ENCODE results near the gene MYH15.

The MYH15 gene

DNA sequence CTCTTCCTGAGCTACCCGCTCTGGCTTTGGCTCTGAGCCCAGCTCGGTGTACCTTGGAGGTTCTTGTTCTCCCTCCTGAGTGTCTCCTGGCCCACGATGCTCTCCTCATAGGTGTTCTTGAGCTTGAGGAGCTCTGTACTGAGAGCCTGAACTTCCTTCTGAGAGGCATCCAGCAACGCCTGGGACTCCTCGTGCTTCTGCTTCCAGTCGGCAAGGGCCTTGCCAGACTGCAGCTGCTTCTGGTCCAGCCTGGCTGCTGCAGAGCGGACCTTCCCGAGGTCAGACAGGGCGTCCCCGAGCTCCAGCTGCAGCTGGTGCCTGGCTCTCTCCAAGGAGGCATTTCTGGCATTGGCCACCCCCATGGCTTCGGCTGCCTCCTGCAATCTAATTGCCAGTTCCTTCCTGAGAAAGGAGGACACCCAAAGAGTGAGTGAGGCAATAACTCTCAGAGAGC lies 99.8 kb downstream of the MYH15 start:
- FAIRE-seq: no peak

DNA sequence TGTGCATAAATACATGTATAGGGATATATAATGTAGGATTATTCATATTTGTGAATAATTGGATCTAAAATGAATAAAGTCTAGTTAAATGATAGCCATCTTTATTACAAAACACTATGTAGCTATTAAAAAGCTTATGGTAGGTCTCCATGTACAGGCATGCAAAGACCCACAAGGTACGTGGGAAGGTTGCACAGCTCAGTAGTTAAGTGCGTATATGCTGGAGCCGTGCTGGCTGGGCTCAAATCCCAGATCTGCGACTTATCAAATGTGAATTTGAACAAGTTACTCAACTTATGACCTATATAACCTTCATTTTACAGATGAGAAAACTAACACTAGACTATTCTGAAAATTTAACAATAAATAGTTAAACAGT lies 100.6 kb downstream of the MYH15 start:
- no peak for FAIRE-seq

DNA sequence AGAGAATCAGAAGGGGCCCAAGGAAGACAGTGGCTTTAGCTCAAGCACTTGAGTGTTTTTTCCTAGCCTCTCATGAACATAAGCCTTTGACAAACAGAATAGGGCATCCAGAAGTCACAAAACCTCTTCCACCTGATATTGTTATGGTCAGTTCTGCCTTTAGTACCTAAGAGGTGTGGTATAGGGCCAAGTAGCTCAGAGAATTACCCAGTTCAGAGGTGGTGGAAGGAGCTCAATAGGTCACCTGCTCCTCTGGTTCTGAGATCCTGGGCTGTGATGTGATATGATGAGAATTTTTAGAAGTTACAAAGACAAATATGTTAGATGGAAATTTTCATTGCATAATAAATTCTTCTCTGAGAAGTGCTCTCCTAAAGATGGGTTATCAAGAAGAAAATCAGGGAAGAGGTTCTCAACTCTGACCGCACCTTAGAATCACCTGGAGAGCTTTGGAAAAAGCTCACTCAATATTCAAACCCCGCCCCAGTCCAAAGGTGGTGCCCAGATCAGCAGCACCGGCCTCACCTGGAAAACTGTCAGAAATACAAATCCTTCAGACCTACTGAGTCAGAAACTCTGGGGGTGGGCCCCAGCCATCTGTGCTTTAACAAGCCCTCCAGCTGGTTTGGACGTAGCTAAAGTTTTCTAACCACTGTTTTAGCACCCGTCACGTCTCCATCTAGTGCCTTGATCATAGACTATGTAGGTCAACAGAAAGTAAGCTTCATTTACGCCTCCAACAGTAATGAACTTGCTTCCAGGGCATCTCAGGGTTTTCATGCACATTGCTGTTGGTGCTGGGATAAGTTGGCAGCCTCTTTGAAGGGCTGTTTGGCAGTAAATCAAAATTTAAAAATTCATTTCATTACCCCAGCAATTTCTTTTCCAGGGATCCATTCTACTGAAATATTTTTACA lies 101.3 kb downstream of the MYH15 start:
- FAIRE-seq: no peak

DNA sequence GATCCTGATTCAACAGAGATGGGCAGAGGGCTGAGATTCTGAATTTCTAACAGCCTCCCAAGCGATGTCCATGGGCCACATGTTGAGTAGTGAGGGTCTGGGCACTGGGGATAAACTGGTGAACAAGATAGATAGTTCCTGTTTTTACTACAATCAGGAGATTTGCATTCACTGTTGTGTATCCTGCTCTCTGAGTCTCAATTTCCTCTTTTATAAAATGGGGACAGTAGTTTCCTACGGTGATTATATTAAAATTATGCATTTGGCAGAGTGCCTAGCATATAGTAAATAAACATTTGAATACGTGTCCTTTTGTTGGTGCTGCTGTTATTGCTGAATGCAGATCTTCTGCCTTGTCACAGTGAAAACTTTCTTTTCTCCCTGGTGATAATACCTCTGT lies 102.5 kb downstream of the MYH15 start:
- FAIRE-seq: no peak

DNA sequence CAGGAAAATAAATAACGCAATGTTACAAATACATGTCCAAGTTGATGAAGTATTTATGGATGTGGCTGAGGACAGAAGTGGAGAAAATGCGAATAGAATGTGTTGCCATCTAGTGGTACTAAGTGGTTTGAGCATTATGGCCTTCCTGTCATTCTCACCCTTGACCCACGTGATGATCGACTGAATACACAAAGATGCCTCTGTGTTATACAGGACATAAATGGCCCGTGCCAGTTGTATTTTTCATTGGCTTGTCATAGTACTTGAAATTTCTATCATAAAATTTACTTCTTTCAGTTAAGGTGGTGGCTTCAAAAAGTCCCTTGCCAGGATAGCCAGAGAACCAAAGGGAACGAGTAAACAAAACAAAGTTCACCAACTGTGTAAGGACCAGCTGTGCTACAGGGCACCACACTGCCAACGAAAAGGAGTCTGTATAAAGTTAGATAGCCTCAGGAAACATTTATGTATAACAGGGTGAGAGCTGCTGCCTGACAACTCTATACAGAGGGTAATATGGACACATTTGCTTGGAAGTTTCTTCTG lies 103.7 kb downstream of the MYH15 start:
- FAIRE-seq: peak; percentile 45

DNA sequence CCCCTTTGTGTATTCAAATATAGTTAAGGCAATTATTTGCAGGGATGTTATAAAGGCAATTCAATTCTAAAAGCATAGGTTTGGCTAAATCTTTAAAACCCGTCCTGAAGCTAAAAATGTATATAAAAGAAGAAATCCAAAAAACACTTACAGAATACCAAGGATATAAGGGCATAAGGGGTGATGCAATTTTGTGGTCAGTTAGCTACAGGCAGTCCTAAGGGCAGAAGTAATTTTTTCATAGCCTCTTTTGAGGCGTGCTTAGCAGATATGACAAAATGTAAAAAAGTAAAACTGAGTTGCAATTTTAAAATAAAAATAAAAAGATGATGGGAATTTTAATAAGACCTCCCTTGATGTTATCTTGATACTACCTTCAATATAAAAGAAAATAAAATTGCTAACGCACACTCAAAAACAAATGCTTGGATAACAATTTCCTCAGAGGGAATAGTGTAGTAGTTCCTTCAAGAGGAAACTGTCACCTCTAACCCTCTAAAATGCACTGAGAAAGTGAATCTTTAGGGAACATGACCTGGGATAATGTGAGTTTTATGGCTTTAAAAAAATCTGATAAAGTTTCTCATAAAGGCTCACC lies 104.2 kb downstream of the MYH15 start:
- FAIRE-seq: no peak

DNA sequence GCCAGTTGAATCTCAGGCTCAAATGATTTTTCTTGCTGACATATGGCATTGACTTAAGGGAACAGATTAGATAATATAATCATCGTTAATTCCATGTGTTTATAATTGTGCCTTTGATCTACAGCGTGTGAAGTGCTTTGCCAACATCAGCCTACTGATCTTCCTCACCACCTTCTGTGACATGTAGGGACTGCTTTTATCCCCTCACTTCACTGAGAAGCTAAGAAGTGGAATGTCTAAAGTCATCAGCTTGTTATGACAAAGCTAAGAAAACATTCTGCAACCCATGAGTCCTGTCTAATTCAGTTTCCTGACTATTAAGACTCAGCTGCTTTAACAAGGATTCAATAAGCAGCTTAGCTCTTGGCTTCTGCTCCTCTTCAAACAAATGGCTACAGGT lies 106.0 kb downstream of the MYH15 start:
- no peak for FAIRE-seq

DNA sequence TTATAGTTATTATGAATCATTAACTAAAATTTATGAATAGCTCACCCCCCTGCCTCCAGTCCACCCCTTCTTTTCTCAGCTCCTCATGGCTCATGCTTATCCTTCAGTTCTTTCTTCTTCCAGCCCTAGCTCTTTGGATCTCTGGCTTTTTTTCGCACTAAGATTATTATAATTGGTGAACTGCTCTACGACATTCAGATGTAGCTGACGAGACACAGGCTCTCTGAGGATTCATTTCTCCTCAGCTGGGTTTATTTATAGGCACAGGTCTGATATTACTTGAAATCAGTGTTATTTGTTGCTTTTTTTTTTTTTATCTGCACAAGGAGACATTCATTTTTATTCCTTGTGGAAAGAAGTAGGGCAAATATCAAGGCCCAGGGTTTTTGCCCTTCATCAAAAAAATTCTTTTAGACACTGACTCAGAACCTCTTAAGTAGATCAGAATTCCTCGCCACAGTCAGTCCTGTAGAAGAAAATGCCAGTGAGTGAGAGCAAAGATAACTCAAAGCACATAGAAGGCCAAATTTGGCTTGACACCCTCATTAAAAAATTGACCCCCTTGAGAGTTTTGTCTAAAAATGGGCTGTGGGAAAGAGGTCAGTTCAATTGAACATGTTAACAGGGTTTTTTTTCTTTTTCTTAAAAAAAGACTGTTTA lies 106.6 kb downstream of the MYH15 start:
- no peak for FAIRE-seq

DNA sequence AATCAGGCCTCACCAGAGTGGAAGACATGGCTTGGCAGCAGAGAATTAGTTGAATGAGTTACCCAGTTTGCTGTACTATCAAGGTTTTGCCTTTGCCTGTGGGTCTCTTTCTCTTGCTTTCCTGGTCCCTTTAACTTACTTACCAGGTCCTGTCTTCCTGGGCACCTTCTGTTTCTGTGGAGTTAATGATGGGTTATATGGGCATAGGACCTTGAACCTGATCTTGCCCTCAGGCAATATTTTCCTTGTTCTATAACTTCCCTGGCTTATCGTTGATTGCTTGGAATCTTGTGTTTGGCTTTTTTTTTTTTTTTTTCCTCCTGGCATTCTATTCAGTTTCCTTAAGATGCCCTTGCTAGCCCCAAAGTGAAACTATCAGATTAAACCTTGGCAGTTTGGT lies 107.2 kb downstream of the MYH15 start:
- no peak for FAIRE-seq

DNA sequence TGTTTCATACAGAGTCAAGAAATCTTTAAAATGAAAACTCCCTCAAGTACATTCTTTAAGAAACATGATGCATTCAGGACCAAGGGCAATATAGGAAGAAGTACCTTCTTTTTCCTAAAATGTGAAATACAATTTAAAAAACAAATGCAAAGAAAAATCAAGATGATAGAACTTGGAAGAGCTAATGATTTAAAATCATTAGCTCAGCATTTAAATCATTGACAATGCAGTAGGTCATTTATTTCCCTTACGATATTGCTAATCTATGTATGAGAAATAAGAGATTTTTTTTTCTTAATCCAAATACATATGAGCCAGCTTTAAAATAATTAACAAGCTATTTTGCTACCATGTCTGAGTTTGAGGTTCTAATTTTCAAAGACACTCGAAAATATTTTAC lies 108.6 kb downstream of the MYH15 start:
- FAIRE-seq: no peak

DNA sequence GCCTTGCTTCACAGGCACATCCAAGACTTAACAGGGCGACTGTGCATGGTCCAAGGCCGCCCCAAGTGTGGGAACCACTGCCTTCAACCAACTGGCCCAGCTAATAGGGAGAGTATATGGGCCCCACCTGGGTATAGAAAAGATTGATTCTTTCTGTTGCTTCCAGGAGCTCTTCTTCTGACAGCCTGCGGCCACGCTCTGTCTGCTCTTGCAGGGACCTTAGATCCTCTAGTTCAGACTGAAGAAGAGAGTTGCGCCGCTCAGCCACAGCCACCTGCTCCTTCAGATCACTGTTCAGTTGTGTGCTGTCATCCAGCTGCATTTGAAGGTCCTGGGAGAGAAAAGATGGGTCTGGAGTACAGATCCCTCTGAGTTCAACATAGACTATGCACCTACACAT lies 111.9 kb downstream of the MYH15 start:
- no peak for FAIRE-seq

DNA sequence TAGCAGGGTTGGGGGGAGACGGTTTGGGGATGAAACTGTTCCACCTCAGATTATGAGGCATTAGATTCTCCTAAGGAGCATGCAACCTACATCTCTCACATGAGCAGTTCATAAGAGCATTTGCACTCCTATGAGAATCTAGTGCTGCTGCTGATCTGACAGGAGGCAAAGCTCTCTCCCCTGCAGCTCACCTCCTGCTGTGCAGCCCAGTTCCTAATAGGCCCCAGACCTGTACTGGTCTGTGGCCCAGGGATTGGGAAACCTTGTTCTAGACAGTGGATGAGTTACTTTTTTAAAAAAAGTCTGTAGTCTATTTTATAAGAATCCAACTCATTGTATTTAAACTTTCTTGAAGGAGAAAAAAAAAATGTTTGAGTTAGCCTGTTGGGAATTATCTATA lies 114.1 kb downstream of the MYH15 start:
- no peak for FAIRE-seq

DNA sequence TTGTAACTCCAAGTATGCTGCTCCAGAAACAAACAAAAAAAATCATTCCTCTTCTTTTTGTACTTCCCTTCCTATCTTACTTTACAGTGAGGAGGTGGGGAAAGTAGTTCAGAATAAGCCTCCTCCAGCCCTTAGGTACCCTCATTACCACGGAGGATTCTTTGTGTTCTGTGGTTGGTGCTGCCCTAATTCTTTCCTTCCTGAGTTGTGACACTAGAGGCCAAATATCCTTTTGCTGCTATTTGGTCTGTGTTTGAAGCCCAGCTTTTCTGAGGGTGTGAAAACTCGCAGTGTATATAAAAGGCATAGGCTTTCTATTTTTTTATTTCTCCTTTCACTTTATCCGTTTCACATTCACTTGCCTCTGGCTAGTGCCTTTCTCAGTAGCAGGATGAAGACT lies 115.8 kb downstream of the MYH15 start:
- no peak for FAIRE-seq

DNA sequence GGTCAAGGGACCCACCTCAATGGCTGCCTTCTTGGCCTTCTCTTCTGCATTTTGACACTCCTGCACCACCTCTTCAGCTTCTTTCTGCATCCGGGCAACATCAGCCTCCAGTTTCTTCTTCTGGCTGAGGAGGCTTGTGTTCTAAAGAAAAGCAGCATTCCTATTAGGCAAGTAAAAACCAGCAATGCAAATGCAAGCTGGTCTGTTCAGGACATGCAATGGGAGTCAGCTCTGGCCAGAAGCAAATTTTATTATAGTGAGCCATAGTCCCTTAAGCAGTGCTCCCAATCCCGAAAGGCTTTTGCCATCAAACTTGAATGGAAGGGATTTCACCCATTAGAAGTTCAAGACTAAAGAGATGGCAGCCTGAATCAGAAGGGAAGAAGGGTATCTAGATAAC lies 116.4 kb downstream of the MYH15 start:
- no peak for FAIRE-seq

DNA sequence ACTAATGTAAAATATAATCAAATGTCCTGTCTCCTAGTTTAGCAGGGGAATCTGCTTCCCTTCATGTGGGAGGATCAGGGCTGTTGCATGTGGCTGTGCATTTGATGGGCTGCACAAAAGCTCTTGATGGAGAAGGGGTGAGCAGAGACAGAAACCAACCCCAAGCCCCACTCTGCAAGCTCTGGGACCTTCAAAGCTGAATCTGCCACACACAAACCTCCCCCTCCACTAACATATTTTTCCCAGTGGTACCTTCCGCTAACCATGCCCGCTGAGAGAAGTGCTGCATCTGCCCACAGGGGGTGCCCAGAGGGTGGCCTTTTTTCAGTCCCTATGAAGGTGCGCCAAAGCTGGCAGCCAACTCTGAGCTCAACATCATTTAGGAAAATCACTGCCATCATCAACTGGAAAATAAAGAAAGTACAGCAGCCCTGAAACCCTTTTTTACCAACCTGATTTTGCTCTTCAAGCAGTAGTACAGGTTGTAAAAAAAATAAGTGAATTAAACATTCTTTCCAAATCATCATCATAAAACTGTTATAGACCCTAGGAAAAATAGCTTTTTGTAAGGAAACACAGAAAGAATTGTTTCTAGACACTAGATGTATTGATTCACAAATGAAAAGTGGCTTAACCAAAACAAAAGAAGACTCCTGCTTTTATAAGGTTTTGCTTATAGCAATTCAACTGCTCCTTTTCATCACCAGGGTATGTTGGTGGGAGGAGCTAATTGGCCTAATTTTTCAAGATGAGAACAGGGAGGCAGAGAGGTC lies 117.1 kb downstream of the MYH15 start:
- FAIRE-seq: no peak

DNA sequence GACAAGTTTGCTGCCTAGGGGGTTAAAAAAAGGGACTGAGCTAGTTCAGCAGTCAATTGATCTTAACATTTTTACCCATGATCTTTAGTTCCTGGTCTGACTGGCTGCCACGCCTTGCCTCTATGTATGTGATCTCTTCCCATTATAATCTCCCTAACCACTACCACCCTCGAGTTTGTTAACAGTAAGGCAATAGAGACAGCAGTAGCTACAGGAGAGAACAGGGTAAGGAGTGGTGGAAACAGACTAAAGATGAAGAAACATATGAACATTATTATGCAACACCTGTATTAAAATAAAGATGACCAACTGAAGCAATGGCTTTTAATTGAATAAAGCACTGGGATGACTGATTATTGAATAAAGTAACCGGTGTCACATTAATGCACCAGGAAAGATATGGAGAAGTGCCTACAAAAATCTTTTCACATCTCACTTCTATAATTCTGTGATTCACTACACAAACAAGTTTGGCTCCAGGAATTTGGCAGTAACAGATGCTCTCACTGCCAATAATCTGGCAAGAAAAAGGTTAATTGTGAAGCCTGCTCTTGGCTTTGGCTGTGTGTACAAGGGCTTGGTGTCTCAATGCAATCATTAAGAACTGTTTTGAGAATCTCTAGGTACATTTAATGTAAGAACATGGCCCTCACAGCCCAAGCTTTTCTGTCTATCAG lies 118.3 kb downstream of the MYH15 start:
- FAIRE-seq: no peak

DNA sequence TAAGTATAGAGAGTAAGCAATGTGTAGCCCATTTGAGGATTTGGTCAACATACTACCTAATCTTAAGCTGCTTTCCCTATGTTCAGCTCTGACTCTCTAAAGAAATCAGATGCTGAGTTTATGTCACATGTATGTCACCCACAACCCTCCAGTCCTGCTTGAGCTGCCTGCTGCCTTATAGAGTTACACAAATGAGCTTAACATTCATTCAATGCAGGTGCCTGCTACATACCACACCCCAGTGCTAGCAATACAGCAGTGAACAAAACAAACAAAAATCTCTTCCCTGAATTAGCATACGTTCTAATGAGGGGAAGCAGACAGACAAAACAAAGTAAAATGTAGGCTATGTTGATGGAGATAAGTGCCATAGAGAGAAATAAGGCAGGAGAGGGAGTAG lies 121.0 kb downstream of the MYH15 start:
- FAIRE-seq: no peak

DNA sequence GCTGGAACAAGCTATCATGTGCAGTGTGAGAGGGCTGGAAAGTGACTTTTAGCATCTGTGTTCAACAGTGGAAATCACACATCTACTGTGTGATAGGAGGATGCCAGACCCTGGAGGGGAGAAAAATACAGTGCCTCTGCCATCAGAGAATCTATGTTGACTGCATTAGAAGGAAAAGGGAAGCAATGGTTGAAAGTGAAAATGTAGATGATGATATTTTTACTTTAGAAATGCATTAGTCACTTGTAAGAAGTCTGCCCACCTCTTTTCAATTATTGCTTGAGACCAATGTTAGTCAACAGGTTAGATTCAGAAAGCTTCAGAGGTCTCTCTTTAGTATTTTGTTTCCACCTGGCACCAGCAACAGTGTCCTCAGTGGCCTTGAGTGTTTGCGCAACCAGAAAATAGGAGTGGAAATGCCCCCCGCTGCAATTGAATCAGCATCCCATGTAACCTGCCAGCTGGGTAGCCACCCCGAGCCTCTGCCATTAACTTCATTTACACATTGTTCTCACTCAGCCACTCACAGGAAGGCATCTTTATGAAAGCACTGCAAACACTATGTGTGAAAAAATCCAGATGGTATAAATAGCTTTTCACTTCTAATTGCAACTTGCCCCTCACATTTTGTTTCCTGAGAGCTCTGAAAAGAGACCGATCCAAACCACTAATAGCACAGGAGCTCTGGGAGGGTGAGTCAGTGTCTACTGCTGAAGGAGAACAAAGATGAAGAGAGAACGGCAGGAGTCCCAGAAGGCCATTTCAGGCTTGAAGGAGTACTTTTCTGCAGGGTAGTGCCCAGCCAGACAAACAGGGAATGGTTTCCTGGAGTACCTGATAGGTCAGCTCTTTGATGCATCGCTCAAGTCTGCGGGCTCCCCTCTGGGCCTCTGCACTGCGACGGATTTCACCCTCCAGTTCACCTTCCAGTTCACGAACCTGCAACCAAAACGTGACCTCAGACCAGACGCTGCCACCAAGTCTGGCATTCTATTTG lies 122.0 kb downstream of the MYH15 start:
- FAIRE-seq: no peak

DNA sequence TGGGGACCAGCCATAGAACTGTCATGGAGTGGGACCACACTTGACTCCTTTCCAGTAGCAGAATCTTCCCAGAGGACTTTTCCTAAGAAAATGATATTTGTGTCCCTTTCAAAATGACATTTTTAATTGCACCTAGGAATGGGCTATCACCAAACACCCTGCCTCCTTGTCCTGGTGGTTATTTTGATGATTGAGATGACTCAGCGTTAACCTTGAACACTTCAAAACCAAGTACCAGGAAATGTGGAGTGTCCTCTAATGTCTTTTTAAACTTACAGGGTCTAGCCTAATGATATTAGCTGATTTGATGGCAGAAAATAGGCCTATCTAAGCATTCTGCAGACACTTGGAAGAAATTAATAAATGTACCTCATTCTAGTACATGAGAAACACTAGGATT lies 123.3 kb downstream of the MYH15 start:
- FAIRE-seq: no peak

DNA sequence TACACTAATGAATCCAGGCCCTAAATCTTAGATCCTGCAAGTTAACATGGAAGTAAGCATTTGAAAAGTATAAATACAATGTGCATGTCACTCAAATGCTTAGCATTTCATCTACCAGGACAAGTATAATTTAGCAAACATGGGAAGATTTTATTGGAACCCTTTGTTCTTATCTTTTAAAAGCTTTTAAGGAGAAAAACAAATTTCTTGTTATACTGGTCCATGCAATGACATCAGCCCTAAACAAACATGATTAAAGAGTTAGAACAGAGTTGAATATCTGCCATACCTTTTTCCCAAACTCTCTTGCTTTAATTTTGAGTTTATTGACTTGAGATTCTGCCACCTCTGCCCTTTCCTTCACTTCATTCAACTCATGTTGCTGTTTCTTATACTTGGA lies 127.1 kb downstream of the MYH15 start:
- no peak for FAIRE-seq

All from endometrium (tissue), 2 donors.